Measurements from ENCODE around the gene SUPT5H.

The SUPT5H gene

DNA sequence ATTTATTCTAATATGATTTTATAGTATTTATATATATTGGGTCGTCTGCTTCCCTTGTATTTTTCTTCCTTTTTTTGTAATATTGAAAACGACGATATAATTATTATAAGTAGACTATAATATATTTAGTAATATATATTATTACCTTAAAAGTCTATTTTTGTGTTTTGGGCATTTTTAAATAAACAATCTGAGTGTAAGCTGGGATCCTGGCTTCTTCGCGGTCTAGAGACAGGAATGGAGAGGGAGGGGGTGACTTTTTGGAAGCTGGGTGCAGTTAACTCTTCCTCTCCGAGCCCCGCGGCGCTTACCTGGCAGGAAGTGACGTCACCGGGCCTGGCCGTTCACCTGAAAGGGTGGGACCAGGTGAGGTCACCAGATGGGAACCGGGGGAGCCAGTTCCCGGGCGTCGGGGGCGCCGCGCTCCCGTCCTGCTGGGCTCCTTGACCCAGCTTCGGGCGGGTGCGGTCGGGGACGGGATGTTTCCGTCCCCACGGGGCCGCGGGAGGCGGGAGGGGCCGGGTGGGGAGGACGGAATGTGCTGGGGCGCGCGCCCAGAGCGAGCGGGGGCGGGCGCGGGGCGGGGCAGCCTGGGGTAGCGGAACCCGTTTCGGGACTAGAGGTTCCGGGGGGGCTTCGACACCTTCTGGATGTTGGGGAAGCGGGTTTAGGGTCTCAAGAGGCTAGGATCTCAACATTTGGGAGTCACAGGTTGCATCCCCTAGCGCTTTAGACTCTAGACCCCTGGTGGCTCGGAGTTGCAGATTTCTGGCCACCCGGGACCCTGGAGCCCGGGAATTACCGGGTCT is 36.0 kb upstream of the SUPT5H start:
- peak; percentile 95 to 97 for DNase-seq

DNA sequence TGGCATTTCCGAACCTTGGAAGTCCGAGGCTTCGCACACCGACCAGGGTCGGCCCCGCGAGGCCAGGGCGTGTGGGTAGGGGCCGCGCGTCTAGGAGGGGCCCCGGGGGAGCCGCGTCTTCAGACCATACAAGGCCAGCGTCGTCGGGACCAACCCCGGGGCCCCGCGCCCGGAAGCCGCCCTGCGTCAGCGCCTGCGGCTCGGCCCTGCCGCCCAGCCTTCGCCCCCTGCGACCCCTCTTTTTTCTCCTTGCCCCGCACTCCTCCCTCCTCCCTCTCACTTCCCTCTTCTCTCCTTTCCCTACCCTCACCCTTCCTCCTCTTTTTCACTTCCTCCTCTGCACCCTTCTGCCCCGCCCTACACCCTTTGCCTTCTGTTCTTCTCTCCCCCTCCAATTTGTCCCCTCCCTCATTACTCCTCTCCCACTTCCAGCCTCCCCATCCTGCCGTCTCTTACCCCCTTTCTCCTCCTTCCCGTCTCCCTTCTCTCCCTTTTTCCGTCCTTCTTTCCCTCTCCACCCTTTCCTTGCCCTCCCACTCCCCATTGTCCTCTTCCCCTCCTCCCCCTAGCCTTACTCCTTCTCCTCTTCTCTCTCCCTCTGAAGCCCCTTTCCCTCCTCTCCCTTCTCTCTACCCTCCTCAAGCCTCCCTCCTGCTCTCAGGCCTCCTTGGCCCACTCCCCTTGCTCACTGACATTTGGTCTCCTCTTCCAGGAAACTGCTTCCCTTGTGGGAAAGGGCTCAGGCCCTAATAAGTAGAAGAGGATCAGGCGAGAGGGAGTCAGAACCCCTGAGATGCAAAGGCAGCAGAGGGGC is 35.2 kb upstream of the SUPT5H start:
- peak; percentile 89 to 92 for DNase-seq

DNA sequence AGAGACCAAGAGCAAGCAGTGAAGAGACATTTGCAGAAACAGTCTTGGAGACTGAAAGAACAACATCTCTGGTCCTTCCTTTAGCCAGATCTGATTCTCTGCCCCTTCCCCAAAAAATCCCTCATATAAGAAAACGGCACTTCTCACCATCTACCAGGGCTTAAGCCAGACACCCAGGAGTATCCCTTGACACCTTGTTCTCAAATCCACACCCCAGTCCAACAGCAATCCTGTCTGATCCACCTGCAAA is 34.6 kb upstream of the SUPT5H start:
- DNase-seq: no peak

DNA sequence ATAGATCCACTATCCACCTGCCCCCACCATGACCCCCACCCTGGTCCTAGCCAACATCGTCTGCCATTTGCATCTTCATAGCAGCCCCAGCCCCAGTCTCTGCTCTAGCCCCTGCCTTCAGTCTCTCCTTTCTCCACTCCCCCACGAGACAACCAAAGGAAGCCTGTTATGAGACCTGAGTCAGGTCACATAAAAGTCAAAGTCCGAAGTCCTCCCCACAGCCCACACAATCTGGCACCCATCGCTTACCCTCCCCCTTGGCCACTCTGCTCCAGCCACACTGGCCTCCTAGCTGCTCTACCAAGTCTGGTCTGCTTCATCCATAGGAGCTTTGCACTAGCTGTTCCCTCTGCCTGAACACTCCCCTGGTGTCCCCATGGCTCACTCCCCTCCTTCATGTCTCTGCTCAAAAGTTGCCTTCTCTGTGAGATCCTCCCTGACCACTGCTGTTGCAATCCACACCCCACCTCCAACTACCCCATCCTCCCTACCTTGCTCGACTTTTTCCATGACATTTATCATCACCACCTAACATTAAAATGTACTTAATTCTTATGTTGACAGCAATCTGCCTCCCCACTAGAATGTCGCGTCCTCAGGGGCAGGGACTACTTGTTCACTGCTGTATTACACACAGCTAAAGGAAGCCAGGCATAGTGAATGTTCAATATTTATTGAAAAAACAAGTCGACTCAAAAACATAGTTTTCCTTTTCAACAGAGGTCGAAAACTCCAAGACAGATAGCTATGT is 34.1 kb upstream of the SUPT5H start:
- DNase-seq: peak; percentile 78 to 79

DNA sequence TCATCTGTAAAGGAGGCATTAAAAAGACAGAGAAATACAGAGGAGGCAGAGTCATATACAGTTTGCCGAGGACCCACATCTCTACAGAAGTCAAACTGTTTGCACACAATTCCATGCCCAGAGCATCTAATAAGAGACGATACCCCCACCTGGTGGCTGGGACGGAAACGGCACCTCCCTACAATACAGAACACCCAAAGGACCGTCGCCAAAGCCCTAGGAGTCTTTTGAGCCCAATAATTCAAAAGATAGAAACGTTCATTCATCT is 33.6 kb upstream of the SUPT5H start:
- DNase-seq: peak; percentile 94

DNA sequence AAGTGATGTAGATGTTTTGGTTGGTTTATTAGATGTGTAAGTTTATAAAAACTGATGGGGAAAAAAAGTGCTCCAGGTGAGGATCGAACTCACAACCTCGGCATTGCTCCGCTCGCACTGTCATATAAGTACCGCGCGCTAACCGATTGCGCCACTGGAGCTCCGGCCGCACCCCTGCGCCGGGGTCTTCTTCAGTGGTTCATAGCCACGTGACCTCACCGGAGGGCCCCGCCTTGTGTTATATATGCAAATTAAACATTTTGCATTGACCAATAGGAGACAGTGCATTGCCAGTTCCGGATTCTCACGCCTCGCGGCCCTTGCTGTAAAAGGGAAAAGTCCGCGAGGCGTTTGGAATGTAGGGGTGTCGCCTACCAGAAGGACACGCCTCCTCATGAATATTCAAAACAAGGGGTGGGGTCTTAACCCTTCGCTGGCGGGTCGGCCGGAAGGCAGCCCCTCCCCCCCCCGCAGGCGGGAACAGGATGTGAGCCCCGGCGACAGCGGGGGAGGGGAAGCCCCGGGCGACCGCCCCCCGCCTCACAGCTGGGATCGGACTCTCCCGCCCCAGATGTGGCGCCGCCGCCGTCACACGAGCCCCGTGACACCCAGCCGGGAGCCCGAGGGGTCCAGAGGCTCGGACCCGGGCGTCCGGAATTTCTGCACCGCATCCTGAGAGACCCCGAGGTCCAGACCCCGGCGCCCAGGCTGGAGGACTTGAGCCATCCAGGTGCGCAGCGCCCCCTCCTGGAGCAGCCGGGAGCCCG is 33.1 kb upstream of the SUPT5H start, which contains the start of gene PLEKHG2:
Gene PLEKHG2 (plus strand): TSS at position 570 of the 767 bp plus-strand sequence. CDS start 1,418 bp downstream, outside the sequence.
- DNase-seq: peak; percentile 99

DNA sequence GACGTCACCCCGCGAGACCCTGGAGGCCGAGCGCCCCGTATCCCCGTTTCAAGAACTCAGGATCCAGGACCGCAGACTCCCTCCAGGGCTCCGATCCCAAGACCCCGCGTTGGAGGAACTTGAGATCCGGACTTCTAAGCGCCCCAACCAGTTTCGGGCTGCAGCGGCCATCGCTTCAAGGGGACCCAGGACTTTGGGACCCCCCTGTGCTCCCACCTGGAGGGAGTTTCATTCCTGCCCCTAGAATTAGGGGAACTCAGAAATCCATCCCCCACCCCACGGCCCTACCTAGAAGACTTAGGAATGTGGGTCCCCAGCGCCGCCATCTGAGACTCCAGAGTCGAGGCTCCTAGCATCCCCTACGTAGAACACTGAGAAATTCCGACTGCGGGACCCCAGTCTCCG is 32.5 kb upstream of the SUPT5H start:
- no peak for DNase-seq

DNA sequence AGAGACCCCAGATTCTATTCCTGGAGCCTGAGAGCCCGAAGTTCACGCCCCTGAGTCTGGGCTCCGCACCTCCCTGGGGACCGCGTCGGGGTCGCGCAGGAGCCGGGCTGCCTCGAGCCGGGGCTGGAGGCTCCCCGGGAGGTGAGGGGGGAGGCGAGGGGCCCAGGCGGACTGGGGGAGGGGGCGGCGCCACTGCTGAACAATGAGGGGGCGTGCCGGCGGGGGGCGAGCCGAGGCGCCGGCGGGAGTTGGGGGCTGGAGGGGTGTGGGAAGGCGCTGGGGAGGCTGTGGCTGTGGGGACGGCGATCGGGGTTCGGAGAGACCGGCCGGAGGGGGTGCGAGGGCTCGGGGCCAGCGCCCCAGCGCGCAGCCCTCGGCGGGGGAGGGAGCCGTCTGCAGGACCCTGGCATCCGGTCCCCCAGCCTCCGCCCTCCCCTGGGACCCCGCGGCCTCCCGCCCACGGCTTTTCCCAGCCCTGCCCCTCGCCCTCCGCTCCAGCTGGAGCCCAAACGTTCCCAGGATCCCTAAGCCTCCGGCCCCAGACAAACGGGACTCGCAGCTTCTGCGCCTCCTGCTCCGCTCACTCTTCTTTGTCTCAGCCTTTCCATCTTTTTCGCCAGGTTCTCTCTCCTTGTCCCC is 32.0 kb upstream of the SUPT5H start:
- DNase-seq: peak; percentile 38 to 53

DNA sequence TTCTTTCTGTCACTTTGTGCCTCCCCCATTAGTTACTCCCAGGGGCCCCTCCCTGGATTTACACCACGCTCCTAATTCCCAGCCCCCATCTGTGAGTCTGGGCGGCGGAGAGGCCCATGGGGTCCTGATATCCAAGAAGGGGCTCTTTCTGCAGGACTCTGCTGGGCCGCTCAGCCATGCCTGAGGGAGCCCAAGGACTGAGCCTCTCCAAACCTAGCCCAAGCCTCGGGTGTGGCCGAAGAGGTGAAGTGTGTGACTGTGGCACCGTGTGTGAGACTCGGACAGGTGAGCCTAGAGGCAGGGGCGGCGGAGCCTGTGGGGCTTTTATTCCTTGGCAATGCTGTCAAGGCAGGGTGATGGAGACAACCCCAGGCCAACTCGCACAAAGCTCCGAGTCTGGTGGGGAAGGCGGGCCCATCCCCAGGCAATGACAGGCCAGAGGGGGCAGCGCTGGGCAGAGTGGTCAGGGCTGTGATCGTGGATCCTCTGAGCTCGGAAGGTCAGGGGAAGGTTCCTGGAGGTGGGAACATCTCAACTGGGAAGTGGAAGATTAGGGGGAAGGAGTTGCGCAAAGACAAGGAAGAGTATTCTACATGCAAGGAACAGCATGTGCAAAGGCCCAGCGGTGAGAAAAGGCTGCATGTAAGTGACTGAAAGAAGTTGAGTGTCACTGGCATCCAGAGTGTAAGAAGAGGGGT is 31.3 kb upstream of the SUPT5H start:
- DNase-seq: peak in 1 of 2 donors; percentile 39

DNA sequence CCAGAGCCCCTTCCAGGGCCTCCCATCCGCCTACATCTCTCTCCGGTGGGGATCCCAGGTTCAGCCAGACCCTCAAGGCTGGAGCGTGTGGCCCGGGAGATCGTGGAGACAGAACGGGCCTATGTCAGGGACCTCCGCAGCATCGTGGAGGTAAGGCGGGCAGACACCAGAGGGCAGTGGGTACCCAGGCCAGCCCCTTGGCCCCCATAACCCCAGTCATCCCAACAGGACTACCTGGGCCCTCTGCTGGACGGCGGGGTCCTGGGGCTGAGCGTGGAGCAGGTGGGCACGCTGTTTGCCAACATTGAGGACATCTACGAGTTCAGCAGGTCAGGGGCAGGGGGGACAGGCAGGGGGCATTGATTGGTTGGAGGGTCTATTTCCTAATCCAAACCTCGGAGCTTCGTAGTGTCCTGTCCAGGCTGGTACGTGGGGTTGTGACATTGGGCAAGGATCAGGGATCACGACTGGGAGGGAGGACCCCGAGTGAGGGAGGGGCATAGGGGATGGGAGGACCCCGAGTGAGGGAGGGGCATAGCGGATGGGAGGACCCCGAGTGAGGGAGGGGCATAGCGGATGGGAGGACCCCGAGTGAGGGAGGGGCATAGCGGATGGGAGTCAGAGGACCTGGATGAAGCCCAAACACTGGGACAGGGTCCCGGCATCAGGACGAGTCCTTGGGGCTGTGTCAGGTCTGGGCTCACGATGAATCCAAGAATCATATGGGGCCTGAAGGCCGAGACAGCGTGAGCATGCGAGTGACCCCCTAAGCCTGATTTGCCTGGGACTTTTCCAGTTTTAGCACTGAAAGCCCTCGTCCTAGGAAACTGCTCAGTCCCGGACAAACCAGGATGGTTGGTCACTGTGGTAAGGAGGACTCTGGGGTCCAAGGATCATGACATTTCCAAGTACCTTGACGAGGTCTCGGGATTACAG is 30.0 kb upstream of the SUPT5H start:
- no peak for DNase-seq

DNA sequence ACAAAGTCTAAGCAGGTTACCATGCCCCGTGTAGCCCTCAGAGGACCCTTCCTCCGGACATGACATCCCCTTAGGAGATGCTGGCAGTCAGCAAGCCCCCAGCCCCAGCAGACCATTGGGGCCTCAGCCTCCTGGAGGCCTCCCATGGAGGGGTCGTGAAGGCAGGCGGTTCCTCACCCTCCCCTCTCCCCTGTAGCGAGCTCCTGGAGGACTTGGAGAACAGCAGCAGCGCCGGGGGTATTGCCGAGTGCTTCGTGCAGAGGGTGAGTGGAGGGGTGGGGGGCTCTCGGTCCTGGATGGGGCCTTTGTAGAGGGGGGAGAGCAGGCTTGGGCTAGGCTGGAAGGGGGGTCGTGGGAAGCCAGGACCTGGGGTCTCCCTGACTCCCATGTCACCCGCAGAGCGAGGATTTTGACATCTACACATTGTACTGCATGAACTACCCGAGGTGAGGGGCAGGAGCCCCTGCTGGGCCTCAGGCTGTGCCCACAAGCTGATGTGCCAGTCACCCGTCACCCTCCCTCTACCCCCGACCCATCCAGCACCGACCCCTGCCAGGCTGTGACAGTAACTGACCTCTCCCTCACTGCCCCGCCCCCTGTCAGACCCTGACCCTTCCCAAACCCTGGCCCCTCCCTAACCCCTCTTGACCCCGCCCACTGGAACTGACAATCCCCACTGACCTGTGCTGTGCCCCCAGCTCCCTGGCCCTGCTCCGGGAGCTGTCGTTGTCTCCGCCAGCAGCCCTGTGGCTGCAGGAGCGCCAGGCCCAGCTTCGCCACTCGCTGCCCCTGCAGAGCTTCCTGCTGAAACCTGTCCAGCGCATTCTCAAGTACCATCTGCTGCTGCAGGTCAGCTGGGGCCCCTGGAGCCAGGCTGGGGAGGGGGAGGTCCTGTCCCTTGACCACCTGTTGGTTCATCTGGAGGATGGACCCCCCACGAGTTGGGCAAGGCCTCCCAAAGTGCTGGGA is 28.9 kb upstream of the SUPT5H start:
- no peak for DNase-seq

DNA sequence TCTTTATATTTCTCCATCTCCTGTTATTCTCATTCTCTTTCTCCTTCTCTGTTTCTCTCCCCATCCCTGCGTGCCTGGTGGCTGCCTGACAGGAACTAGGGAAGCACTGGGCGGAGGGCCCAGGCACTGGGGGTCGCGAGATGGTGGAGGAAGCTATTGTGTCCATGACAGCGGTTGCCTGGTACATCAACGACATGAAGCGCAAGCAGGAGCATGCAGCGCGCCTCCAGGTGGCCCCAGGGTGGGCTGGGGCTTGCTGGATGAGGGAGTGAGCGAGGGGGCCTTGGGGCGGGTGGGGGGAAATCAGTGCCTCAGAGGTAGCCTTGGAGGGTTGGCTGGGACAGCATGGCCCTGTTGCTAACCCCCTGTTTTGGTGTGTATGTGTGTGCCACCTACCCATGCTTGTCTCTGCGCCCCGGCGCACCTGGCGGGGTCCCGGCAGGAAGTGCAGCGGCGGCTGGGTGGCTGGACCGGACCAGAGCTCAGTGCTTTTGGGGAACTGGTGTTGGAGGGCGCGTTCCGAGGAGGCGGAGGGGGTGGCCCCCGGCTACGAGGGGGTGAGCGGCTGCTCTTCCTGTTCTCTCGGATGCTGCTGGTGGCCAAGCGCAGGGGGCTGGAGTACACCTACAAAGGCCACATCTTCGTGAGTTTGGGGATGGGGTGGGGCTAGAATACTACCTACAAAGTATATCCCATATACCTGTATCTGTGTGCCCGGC is 27.8 kb upstream of the SUPT5H start:
- no peak for DNase-seq

DNA sequence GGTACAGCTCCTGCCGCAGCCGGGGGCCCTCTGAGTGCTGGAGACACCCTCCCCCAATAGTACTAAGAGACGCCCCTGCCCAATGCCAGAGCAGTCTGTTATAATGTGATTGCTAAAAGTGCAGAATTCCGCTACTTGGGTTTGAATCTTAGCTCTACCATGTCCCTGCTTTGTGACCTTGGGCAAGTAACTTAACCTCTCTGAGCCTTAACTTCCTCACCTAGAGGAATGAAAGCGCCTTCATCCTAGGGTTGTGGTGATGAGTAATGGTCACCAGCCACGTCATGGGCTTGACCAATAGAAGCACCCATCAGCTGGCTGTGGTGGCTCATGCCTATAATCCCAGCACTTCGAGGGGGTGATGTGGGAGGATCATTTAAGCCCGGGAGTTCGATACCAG is 26.4 kb upstream of the SUPT5H start:
- no peak for DNase-seq

DNA sequence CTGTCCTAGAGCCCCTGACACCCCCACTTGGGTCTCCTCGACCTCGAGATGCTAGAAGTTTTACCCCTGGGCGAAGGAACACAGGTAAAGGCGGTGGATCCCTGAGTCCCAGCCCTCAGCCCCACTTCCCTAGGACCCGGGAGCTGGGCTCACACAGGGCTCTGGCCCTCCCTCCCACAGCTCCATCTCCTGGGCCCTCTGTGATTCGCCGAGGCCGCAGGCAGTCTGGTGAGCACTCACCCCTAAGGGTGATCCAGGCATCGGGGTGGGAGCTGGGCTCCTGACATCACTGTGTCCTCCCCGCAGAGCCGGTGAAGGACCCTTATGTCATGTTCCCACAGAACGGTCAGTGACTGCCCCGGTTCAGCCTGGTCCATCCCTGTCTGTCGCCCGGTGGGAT is 24.6 kb upstream of the SUPT5H start:
- DNase-seq: no peak

DNA sequence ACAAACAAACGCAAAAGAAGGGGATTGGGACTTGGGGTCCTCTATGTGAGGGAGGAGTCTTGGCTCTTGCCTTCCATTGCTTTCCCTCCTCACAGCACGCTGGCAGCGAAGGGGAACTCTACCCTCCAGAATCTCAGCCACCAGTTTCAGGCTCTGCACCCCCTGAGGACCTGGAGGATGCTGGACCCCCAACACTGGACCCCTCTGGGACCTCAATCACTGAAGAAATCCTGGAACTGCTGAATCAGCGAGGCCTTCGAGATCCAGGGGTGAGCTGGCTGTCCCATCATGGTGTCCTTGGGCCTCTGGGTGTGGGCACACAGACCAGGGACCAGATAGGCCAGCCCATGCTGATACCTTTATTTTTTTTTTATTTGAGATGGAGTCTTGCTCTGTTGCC is 23.4 kb upstream of the SUPT5H start:
- no peak for DNase-seq

DNA sequence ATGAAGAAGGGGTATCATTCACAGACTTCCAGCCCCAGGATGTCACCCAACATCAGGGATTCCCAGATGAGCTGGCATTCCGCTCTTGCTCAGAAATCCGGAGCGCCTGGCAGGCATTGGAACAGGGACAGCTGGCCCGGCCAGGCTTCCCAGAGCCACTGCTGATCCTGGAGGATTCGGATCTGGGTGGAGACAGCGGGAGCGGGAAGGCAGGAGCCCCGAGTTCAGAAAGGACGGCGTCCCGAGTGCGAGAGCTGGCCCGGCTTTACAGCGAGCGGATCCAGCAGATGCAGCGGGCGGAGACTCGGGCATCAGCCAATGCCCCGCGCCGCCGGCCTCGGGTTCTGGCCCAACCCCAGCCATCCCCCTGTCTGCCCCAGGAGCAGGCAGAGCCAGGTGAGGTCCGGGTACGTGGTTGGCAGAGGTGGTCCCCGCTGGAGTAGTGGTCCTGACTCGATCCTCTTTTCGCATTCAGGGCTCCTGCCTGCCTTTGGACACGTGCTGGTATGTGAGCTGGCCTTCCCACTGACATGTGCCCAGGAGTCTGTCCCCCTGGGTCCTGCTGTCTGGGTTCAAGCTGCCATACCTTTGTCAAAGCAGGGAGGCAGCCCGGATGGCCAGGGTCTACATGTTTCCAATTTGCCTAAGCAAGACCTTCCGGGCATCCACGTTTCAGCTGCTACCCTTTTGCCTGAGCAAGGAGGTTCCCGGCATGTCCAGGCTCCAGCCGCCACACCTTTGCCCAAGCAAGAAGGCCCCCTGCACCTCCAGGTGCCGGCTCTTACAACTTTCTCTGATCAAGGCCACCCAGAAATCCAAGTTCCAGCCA is 21.9 kb upstream of the SUPT5H start:
- no peak for DNase-seq

DNA sequence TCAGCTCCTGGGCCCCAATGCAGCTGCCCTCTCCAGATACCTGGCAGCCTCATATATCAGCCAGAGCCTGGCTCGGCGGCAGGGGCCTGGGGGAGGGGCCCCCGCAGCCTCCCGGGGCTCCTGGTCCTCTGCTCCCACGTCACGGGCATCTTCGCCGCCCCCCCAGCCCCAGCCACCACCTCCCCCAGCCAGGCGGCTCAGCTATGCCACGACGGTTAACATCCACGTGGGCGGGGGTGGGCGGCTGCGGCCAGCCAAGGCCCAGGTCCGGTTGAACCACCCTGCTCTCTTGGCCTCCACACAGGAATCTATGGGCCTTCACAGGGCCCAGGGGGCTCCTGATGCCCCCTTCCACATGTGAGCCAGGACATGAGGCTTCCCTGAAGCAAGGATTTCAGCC is 20.4 kb upstream of the SUPT5H start:
- DNase-seq: no peak

DNA sequence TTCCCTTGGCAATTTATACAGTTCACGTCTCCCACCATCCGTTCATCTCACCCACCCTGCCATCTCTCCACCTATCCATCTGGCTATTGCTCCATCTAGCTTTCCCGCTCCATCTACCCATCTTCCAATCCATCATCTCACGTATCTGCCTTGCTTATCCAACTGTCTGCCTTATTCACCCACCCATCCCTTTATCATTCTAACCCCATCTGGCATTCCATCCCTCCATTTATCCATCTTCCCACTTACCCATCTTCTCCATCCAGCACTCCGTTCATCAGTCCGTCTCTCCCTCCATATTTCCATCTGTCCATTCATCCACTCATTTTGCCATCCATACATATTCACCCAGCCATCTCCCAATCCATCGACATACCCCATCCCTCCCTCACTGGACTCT is 19.6 kb upstream of the SUPT5H start:
- DNase-seq: no peak
